Stomach (tissue), 9 donors: ENCODE results near the gene PTPN3. TPM values are rescaled to one million over a fixed set of nuclear protein-coding genes. Genes with fewer than 3 reads are reported as not detected.

Experiments
- DNase-seq, 2 donors: peaks; one replicate each; pipeline versions ENCODE4 v3.0.0 to v3.0.0-alpha.2; 2013 to 2019
- H3K27ac ChIP-seq, 5 donors: fragments of 200-600 bp in 4 of 5; sonication (generic) in 4 of 5; one replicate each; pipeline ENCODE4 v1.5.1; 2013 to 2019; ENCODE audit warnings: mild to moderate bottlenecking in 1 of 5, moderate library complexity in 1 of 5
- H3K27me3 ChIP-seq, 3 donors: fragments of 200-600 bp; sonication (generic); one replicate each; pipeline ENCODE4 v1.5.1; 2017 to 2019; ENCODE audit warnings: mixed run types in 1 of 3
- H3K36me3 ChIP-seq, 4 donors: fragments of 200-600 bp; sonication (generic); 1 replicate in 3 of 4; 2 replicates in 1 of 4; pipeline ENCODE4 v1.5.1; 2016 to 2019
- H3K4me1 ChIP-seq, 4 donors: fragments of 200-600 bp; sonication (generic); one replicate each; pipeline ENCODE4 v1.5.1; 2016 to 2019
- H3K4me3 ChIP-seq, 4 donors: fragments of 200-600 bp; sonication (generic) in 3 of 4; one replicate each; pipeline ENCODE4 v1.5.1; 2016 to 2019; ENCODE audit warnings: mild to moderate bottlenecking in 1 of 4
- H3K9me3 ChIP-seq, 4 donors: fragments of 200-600 bp; sonication (generic); one replicate each; pipeline ENCODE4 v1.5.1; 2016 to 2019
- EP300 ChIP-seq: sonication (generic); formaldehyde crosslinking; IDR thresholded peaks from one replicate; pipeline ENCODE4 v1.6.1; 2017; ENCODE audit warnings: antibody characterized with exemption
- POLR2A ChIP-seq, 4 donors: fragments of 450-650 bp; IDR thresholded peaks; one replicate each; pipeline ENCODE4 v1.6.1; 2016; ENCODE audit warnings: antibody characterized with exemption in 4 of 4, control low read depth in 2 of 4, mild to moderate bottlenecking in 1 of 4, moderate library complexity in 1 of 4
- POLR2AphosphoS5 ChIP-seq, 3 donors: sonication (generic); formaldehyde crosslinking; IDR thresholded peaks; one replicate each; pipeline ENCODE4 v1.6.1; 2016; ENCODE audit warnings: antibody characterized with exemption in 3 of 3
- WGBS, 5 donors: extraction: QIAGEN DNeasy Blood & Tissue Kit in 3 of 5; methylation state at CpG; one replicate each; pipeline versions ENCODE4 v1.1.5 to v1.1.7; 2013 to 2018; 5-methylcytosine and 5-hydroxymethylcytosine counted together
- intact Hi-C: fragments of 100-400 bp; cut with DNase I; formaldehyde crosslinking; loops from one replicate; pipeline ENCODE4 v1.15.1; 2023; ENCODE audit warnings: low total_unique reads
- polyA plus RNA-seq, 3 donors: library from polyadenylated mRNA; stranded (reverse); fragments of 200-250 nt; gene quantifications; one replicate each; pipeline ENCODE4 v1.2.3, GENCODE V29; 2013
- total RNA-seq, 5 donors: library from RNA; depleted of rRNA; stranded (reverse); fragments of >200 nt; gene quantifications; one replicate each; pipeline versions ENCODE4 v1.1.0 to v1.2.3, GENCODE V29; 2014 to 2016
- TF ChIP-seq, protein P1 (sequence below), 7 experiments: fragments of 450-650 bp in 4 of 7; fragments of 200-600 bp in 3 of 7; sonication (generic) in 3 of 7; IDR thresholded peaks; one replicate each; pipeline ENCODE4 v1.5.1; 2016 to 2019; ENCODE audit warnings: antibody characterized with exemption in 7 of 7, control low read depth in 2 of 7, mild to moderate bottlenecking in 1 of 7
- donor health status: healthy with polysubstance abuse.
- donor health status: Bipolar disorder and iron deficiency.
- donor health status: healthy.

PTPN3 gene
- total and polyA plus RNA-seq, 8 donors, result 4.7 to 16.7 (median 13.1) TPM

DNA sequence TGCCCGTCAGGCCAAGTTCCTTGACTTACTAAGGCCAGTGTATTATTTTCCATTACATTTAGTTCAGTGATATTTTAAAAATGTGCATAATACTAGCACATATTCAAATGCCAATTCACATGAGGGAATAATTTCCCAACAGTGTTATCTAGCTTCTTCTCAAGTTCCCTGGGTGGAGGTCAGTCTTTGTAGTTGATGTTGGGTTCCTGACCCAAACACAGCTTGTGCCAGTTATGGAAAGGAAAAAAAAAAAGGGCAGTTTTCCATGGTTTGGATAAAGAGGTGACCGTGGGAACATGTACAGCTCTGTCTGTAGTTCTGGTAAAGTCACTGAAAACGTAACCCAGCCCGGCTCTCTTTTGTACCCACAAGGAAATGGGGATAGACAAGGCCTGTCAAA lies 11.5 kb upstream of the PTPN3 start:
- H3K4me3 ChIP-seq, result no peak overlapping the region
- H3K9me3 ChIP-seq, result no peaks in the 10 kb centered on the region
- no peaks in the 10 kb centered on the region for H3K27me3 ChIP-seq
- no peak for DNase-seq
- peaks cover 0 to 12% (median 2%) of the 10 kb centered on the region in 4 donors for H3K4me1 ChIP-seq
- TF ChIP-seq, protein P1, sequence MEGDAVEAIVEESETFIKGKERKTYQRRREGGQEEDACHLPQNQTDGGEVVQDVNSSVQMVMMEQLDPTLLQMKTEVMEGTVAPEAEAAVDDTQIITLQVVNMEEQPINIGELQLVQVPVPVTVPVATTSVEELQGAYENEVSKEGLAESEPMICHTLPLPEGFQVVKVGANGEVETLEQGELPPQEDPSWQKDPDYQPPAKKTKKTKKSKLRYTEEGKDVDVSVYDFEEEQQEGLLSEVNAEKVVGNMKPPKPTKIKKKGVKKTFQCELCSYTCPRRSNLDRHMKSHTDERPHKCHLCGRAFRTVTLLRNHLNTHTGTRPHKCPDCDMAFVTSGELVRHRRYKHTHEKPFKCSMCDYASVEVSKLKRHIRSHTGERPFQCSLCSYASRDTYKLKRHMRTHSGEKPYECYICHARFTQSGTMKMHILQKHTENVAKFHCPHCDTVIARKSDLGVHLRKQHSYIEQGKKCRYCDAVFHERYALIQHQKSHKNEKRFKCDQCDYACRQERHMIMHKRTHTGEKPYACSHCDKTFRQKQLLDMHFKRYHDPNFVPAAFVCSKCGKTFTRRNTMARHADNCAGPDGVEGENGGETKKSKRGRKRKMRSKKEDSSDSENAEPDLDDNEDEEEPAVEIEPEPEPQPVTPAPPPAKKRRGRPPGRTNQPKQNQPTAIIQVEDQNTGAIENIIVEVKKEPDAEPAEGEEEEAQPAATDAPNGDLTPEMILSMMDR (IDR thresholded peaks at IDR 0.05), result no peak
- no peak for TF ChIP-seq POLR2AphosphoS5 (IDR thresholded peaks at IDR 0.05)
- TF ChIP-seq POLR2A (IDR thresholded peaks at IDR 0.05), result no peak
- TF ChIP-seq EP300, result no peak
- WGBS, 5 donors, result 21 to 39% (median 35%) methylated on average over 4 of the region's 4 CpGs
- intact Hi-C loops, result no loop called here
- H3K27ac ChIP-seq, result peak overlapping the region in 2 of 5 donors; percentile 19 to 32
- no peaks in the 10 kb centered on the region for H3K36me3 ChIP-seq

DNA sequence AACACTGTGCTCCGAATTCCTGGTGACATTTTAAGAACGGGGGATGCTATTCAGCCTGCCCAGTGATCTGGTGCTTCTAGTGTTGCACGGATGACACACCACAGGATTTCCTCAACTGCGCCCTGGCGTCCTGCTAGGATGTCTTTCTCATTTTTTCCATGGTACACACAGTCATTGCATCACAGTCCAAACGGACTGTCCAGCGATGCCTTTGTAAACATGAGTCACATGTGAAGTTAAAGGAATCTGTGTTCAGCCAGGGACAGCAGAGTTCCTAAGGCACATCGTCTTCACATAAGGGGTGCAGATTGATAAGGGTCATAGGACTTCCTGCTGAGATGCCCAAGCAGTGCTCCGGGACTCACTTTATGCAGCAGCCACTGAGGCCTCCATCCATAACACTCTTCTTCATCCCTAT lies 9.3 kb upstream of the PTPN3 start:
- DNase-seq, result no peak
- WGBS, 5 donors, result 60 to 74% (median 73%) methylated on average over 9 of the region's 9 CpGs
- intact Hi-C loops, result no loop called here

DNA sequence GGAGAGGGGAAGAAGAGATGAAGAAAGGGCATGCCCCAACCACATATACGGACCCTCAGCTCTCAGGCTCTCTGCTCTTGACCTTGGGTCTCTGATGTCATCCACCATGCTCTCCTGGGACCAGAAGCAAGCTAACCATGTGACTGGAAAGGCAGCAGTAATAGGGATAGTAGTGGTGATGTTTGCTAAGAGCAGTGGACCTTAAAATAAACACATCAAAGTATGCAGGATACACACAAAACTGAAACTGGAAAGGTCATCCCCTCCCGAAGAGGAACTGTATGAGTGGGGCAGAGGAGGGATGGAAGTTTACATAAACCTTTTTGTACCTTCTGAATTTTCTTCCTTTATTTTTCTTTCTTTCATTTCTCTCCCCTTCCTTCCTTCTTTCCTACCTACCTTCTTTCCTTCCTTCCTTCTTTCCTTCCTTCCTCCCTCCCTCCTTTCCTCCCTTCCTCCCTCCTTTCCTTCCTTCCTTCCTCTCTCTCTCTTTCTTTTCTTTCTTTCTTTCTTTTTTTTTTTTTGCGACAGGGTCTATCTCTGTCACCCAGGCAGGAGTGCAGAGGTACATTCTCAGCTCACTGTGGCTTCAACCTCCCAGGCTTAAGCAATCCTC lies 8.1 kb upstream of the PTPN3 start:
- intact Hi-C loops, result no loop called here
- no peaks in the 10 kb centered on the region for H3K36me3 ChIP-seq
- no peak for DNase-seq
- H3K27me3 ChIP-seq, result peaks cover 0 to 13% (median 0%) of the 10 kb centered on the region in 3 donors
- H3K27ac ChIP-seq, result no peak overlapping the region
- WGBS, 5 donors, result 44 to 51% (median 48%) methylated on average over 3 of the region's 3 CpGs
- H3K9me3 ChIP-seq, result no peaks in the 10 kb centered on the region
- H3K4me3 ChIP-seq, result no peak overlapping the region
- TF ChIP-seq EP300 (no peak), POLR2AphosphoS5 (IDR thresholded peaks at IDR 0.05) (no peak), POLR2A (IDR thresholded peaks at IDR 0.05) (no peak)
- TF ChIP-seq, protein P1 (IDR thresholded peaks at IDR 0.05), result no peak
- H3K4me1 ChIP-seq, result peaks cover 0 to 12% (median 2%) of the 10 kb centered on the region in 4 donors

More for the DNA sequence above, 9.3 kb upstream of the PTPN3 start:
- Histone ChIP-seq H3K27ac (no peak overlapping the region), H3K4me1 (peaks cover 0 to 12% (median 2%) of the 10 kb centered on the region in 4 donors), H3K9me3 (no peaks in the 10 kb centered on the region), H3K4me3 (no peak overlapping the region), H3K36me3 (no peaks in the 10 kb centered on the region), H3K27me3 (peaks cover 0 to under 1% (median 0%) of the 10 kb centered on the region in 3 donors)
- TF ChIP-seq, protein P1 (IDR thresholded peaks at IDR 0.05), result no peak
- peak in 2 of 3 donors; percentile 58 to 73 for TF ChIP-seq POLR2AphosphoS5 (IDR thresholded peaks at IDR 0.05)

DNA sequence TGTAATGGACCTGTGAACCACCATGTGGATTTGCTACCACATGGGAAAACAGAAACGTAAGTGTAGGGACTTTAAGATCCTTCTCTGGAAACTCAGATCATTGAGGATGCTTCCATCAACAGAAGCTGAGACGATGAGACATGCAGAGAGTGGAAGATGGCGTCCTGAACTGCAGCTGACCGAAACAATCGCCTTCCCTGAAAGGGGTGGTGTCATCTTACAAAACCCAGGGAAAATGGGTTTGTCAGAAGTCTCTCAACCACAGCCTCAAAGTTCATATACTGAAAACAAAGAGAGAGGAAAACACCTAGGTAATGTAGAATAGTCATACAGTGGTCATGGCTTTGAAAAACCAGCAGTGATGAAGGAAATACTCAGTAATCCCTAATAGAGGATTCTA lies 6.6 kb upstream of the PTPN3 start:
- intact Hi-C loops, result no loop called here
- Histone ChIP-seq H3K27ac (no peak overlapping the region), H3K4me3 (no peak overlapping the region), H3K36me3 (no peaks in the 10 kb centered on the region), H3K4me1 (peaks cover 4 to 13% (median 7%) of the 10 kb centered on the region in 4 donors), H3K9me3 (no peaks in the 10 kb centered on the region), H3K27me3 (peaks cover 0 to 26% (median 4%) of the 10 kb centered on the region in 3 donors)
- WGBS, 5 donors, result 56 to 76% (median 73%) methylated on average over 5 of the region's 5 CpGs
- TF ChIP-seq POLR2AphosphoS5 (IDR thresholded peaks at IDR 0.05), result no peak
- no peak for TF ChIP-seq POLR2A (IDR thresholded peaks at IDR 0.05)
- TF ChIP-seq, protein P1 (IDR thresholded peaks at IDR 0.05), result no peak
- no peak for TF ChIP-seq EP300
- DNase-seq, result no peak
